Fibroblast of skin of left biceps (primary cell): ENCODE results near the gene PCNX2.

Experiments used
- DNase-seq, 2 experiments: peaks; one replicate each; pipeline ENCODE4 v3.0.0-alpha.2; 2013; ENCODE audit warnings: low read depth in 2 of 2

PCNX2 gene

GRCh38 chr1:232964601-232965000 lies 330.9 kb downstream of the PCNX2 start:
- no peak for DNase-seq

- peak in 1 of 2 experiments; percentile 27 for DNase-seq
Measured at GRCh38 chr1:232962761-232963745, 332.5 kb downstream of the PCNX2 start.

- DNase-seq, result no peak
Measured at GRCh38 chr1:232958067-232958466, 337.5 kb downstream of the PCNX2 start.

- no peak for DNase-seq
Measured at GRCh38 chr1:232956081-232956480, 339.4 kb downstream of the PCNX2 start.

GRCh38 chr1:232954594-232955365 lies 340.7 kb downstream of the PCNX2 start:
- DNase-seq, result no peak

GRCh38 chr1:232952514-232953499 lies 342.7 kb downstream of the PCNX2 start:
- DNase-seq, result no peak

GRCh38 chr1:232951605-232952004 lies 343.9 kb downstream of the PCNX2 start:
- DNase-seq, result no peak

GRCh38 chr1:232951180-232951579 lies 344.3 kb downstream of the PCNX2 start:
- no peak for DNase-seq

- DNase-seq, result peak; percentile 77 to 78
Measured at GRCh38 chr1:232950197-232951176, 345.0 kb downstream of the PCNX2 start, which contains the start of gene NTPCR. TSS of gene NTPCR (plus strand) at chr1:232950611. CDS start at chr1:232950711, 100 bp downstream.

GRCh38 chr1:232949636-232950196 lies 345.8 kb downstream of the PCNX2 start:
- DNase-seq, result no peak

- DNase-seq, result no peak
Measured at GRCh38 chr1:232944347-232944746, 351.2 kb downstream of the PCNX2 start.

GRCh38 chr1:232943679-232944252 lies 351.8 kb downstream of the PCNX2 start:
- DNase-seq, result no peak

- no peak for DNase-seq
Measured at GRCh38 chr1:232942413-232943294, 352.9 kb downstream of the PCNX2 start.

- DNase-seq, result no peak
Measured at GRCh38 chr1:232940262-232940661, 355.3 kb downstream of the PCNX2 start.

- no peak for DNase-seq
Measured at GRCh38 chr1:232939748-232940147, 355.8 kb downstream of the PCNX2 start.

GRCh38 chr1:232938926-232939325 lies 356.6 kb downstream of the PCNX2 start:
- DNase-seq, result no peak

- no peak for DNase-seq
Measured at GRCh38 chr1:232937741-232938375, 357.7 kb downstream of the PCNX2 start.

GRCh38 chr1:232936941-232937340 lies 358.6 kb downstream of the PCNX2 start:
- DNase-seq, result no peak
